IPS-NIHi7 (cell line): ENCODE results near the gene SLC12A3.
"Not testable (repeated sequence)": the region's sequence is repeated elsewhere in the genome, so short reads cannot be mapped to it uniquely, and the experiment has no call there.

Source experiments
- DNase-seq: peaks from one replicate; pipeline ENCODE4 v3.0.0; 2012; ENCODE audit warnings: mixed read lengths; ENCODE audit errors: extremely low spot score

SLC12A3 gene

DNA sequence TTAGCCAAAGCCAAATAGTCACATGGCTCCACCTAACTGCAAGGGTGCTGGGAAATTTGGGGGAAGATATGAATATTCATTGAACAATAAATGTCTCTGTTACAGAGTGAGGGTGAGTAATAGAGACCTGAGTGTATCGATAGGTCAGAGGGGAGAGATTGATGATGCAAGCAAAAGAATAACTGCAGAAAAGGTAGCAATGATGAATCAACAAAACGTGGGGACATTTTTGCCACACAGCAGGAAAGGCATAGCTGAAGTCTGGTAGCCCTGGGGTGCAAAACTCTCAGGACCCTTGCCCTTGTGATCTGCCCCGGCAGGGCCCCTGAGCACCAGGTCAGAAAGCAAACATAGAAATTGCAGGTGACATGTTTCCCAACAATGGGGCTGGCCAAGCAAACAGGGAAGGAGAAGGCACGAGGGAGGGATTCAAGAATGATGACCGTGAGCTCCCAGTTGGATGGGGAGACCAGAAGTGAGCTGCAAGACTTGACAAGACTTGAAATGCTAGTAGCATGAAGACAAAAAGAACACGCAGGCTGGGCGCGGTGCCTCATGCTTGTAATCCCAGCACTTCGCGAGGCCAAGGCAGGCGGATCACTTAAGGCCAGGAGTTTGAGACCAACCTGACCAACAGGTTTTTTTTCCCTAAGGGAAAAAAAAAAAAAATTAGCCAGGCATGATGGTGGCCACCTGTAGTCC is 54.2 kb downstream of the SLC12A3 start:
- no peak for DNase-seq

DNA sequence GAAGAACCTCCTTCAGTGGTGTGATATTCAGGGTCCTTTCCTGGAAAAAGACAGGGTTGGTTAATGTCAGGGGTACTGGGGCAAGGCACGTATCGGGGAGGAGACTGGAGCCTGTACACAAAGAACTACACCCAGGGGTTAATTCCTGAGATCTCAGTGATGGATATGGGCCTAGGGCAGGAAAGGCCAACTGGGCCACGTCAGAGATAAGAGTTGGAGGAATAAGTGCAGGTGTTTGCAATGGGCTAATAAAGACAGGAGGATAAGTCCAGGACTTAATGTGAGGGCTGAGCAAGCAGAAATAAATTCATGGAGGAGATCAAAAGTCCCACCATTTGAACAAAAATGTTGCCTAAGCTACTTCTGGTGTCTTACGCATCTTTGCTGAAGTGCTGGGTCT is 56.6 kb downstream of the SLC12A3 start:
- no peak for DNase-seq

DNA sequence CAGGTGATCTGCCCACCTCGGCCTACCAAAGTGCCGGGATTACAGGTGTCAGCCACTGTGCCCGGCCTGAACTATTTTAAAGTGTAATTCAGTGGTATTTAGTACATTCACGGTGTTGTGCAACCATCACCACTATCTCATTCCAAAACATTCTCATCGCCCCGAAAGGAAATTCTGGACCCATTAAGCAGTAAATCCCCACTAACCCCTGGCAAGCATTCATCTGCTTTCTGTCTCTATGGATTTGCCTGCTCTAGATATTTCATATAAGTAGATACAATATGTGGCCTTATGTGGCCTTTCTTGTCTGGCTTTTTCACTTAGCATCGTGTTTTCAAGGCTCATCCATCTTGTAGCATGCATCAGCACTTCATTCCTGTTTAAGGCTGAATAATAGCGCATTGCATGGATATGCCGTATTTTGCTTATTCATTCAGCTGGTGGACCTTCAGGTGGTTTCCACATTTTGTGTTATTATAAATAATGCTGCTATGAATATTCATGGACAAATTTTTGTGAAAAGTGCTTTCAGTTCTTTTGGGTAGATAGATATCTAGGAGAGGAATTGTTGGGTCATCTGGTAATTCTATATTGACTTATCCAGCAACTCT is 58.6 kb downstream of the SLC12A3 start:
- DNase-seq = no peak

DNA sequence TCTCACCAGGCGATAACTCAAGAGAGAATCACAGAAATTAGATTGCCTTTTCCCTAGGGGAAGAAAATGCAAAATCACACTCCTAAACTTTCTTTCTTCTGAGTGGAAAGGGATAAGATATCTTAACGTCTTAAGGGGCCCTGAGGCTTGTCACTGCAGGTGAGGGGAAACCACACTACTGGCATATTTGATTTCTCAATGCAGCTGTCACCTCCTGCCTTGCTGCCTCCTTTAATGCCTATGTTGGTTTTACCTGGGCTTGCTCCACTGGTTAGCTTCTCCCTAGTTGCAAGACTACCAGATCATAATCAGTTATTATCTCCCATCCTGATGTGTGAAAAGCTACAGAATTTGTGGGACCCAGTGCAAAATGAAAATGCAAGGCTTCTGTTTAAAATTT is 62.5 kb downstream of the SLC12A3 start:
- no peak for DNase-seq

DNA sequence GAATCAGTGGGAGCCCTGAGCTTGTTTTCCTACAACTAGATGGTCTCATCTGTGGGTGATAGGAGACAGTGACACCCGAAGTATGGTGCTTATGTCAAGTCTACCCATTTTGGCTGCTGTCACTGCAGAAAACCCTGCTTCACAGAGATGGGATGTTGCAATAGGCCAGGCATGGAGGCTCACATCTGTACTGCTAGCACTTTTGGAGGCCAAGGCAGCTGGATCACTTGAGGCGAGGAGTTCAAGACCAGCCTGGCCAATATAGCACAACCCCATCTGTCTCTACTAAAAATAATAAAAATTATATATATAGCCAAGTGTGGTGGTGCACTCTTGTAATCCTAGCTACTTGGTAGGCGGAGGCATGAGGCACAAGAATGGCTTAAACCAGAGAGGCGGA is 64.6 kb downstream of the SLC12A3 start:
- DNase-seq = no peak

DNA sequence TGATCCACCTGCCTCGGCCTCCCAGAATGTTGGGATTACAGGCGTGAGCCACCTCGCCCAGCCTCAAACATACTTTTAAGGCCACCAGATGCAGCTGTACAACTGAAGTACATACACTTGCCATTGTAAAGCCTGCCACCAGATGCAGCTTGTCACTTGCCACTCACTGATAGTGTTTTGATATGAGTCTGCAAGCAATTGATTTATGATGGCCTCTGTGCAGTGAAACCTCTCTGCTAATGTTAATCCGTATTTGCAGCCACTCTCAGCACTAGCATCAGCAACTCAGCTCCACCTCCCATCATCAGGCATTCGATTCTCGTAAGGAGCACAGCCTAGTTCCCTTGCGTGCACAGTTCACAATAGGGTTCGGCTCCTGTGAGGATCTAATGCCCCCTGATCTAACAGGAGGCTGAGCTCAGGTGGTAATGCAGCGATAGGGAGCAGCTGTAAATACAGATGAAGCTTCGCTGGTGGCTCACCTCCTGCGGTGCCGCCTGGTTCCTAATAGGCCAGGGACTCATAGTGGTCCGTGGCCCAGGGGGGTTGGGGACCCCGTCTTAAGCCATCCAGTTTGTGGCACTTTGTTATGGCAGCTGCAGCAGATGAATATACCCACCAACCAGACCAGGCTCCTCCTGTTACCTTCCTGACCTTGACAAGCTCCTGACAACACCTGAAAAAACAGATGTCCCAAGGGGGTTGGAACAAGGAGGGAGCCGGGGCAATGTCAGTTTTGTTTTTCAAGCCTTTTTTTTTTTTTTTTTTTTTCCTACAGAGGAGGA is 65.7 kb downstream of the SLC12A3 start:
- no peak for DNase-seq

DNA sequence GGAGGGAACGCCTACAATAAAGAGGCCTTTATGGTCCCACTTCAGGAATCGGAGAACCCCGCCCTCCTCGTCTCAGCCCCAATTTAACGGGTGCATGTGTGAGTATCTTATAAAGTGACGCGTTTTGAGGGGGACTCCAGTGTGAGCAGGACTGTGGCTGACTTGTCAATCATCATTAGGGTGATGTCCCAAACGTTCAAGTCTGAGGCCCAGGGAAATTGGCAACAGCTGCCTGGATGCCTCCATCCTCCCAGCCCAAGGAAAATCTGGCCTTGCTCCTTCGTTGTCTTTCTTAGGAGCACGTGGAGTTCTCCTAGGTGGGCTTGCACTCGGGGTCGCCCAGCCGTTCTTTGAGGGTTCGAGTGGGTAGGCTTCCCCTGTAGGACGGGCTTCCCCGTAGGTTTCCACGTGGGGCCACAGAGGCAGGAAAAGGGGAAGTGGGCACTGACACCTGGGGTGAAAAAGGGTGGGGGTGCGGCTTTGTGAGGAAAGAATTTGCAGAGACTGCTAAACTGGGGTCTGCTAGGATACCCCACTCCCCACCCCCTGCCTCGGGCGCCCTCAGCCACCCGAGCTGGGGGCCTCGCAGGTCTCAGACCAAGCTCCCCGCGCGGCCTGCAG is 66.4 kb downstream of the SLC12A3 start:
- DNase-seq = no peak

DNA sequence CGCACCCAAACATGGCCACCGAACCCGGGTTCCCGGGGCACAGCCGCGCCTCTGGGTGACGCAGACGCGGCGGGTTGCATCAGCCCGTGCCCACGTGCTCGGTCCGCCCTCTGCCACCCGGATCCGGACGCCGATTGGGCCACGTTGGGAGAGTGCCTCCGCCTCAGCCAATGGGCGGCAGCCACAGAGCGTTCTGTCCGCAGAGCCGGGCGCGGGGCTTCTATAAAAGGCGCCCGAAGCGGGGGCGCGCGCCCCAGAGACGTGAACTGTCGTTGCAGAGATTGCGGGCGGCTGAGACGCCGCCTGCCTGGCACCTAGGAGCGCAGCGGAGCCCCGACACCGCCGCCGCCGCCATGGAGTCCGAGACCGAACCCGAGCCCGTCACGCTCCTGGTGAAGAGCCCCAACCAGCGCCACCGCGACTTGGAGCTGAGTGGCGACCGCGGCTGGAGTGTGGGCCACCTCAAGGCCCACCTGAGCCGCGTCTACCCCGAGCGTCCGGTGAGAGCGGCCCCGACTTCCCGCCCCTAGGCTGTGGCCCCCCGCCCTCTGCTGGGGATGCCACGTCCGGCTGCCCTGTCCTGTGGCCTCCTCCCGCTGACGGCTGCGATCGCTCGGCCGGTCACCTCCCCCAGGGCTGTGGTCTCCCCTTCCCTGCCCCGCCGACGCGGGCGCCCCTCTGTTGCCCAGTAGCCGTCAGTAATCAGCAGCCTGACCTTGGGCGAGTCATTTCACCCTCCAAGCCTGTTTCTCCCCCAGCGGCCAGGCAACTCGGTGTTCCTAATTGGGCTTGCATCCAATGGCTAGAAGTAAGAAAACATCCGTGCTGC is 67.1 kb downstream of the SLC12A3 start, which contains the start of gene HERPUD1:
Gene HERPUD1, plus strand, starts transcription at position 251 of the 829 bp plus-strand sequence. Its CDS starts 103 bp downstream, at position 354.
- DNase-seq = peak; percentile 100

DNA sequence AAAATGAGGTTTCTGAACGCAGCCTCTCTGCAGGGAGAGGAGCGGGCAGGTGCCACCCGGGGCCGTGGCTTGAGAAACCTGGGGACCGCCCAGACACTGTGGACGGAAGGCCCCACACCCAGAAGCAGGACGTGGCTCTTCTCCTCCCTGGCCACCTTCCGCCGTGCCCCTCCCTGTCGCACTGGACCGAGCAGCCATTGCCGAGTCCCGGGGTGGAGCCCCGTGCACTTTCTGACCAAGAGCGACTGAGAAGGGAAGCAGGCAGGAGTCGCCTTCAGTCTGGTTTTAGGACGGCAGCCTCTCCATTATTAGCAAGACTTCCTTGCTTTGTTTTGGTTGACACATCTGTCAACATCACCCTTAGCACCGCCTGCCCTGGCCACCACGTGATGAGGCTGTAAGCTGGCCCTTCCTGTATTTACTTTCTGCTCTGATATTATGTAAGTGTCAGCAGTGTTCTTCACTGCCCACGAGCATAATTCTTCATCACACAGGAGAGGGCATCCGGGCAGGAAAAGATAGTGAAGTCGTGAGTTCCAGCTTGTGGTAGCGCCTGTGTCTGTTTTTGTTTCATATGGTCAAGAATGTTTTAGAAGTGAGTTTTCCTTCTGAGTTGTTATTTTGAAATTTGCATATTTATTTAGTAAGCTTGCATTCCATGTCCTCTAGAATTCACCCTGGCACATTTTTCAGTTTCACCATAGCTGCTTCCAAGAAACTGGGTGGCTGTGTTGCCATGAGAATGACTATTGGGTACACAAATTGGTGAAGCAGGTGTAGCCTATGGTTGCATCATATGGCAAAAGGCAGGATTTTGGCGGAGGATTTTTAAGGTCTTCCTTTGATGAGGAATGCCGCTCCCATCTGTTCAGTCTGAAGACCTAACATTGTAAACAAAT is 68.0 kb downstream of the SLC12A3 start:
- no peak for DNase-seq

DNA sequence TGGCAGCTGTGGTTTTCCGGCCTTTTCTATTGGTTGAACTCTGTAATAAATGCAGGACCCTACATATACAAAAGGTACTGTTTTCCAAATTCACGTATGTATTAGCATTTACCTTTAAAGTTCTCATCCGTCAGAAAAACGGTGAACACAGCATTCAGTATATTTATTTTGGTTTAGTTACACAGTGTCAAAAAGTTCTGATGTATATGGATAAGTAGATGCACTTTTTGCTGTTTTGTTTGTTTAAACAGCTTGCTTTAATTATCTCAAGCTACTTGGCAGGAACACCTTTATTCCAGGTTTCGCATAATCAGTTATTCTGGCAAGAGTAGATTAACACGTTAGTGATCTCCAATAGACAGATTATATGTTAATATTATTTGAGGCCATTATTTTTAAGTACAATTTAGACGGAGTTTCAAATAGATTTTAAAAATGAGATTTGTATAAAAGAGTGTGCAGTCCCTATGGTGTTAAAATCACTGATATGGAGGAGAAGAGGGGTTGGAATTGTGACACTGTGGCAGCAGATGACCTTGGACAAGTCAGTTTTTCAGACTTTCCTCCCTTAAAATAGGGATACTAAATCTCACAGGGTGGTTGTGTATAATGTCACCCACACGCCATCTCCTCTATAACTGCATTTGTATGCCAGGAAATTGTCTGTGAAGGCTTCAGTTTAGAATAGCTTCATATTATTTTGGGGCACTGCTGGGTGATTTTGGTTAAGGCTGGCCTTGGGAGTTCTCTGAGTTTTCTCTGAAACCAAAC is 69.0 kb downstream of the SLC12A3 start:
- no peak for DNase-seq

DNA sequence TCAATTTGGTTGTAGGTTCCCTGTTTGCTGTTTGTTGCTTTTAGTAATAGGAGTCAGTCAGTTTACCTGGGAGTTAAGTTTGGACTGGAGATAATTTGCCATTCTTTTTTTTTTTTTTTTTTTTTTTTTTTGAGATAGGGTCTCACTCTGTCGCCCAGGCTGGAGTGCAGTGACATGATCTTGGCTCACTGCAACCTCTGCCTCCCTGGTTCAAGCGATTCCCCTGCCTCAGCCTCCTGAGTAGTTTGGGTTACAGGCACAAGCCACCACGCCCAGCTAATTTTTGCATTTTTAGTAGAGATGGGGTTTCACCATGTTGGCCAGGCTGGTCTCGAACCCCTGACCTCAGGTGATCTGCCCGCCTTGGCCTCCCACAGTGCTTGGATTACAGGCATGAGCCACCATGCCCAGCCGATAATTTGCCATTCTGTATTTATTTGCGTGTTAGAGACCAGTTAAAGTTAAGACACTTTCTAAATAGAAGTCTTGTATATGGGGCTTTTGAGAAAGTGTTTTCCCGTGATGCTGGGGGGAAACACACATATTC is 69.7 kb downstream of the SLC12A3 start:
- DNase-seq = not testable (repeated sequence)

DNA sequence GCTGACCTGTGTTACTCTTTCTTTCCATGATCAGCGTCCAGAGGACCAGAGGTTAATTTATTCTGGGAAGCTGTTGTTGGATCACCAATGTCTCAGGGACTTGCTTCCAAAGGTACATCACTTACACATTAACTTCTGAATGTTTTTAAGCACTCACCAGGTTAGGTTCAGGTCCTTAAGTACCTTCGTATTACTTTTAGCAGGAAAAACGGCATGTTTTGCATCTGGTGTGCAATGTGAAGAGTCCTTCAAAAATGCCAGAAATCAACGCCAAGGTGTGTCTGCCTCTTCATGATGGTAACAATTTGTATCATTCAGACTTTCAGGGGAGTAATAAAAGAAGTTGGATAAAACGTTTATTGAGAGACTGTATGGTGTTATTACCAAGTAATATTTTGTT is 70.2 kb downstream of the SLC12A3 start:
- no peak for DNase-seq

DNA sequence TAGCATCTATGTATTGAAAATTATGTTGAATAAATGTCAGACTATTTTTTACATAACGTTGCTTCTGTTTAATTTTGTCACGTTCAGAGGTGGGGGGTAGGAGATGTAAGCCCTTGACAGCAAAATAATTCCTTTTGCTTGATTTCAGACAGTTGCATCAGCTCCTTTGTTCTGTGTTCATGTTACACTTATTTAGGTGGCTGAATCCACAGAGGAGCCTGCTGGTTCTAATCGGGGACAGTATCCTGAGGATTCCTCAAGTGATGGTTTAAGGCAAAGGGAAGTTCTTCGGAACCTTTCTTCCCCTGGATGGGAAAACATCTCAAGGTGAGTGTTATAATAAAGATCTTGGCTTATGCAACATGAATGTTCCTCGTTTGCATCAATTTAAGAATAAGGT is 71.5 kb downstream of the SLC12A3 start:
- no peak for DNase-seq

DNA sequence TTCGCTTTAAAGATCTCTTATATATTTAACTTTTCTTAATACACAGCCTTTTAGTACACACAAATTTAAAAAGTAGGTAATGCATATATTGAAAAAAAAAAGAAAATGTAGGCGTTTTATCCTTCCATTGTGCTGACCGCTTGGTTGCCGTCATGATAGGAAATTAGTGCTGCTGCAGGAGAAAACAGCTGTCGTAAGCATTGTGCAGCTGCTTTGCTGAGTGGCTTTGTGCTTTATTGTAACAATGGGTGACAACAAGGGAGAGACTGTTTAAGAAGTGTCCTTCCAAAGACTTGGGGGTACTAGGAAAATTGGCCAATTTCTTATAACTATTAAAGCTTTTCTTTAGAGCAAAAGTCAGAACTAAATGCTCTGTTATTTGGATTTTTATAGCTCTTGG is 71.9 kb downstream of the SLC12A3 start:
- DNase-seq = no peak

DNA sequence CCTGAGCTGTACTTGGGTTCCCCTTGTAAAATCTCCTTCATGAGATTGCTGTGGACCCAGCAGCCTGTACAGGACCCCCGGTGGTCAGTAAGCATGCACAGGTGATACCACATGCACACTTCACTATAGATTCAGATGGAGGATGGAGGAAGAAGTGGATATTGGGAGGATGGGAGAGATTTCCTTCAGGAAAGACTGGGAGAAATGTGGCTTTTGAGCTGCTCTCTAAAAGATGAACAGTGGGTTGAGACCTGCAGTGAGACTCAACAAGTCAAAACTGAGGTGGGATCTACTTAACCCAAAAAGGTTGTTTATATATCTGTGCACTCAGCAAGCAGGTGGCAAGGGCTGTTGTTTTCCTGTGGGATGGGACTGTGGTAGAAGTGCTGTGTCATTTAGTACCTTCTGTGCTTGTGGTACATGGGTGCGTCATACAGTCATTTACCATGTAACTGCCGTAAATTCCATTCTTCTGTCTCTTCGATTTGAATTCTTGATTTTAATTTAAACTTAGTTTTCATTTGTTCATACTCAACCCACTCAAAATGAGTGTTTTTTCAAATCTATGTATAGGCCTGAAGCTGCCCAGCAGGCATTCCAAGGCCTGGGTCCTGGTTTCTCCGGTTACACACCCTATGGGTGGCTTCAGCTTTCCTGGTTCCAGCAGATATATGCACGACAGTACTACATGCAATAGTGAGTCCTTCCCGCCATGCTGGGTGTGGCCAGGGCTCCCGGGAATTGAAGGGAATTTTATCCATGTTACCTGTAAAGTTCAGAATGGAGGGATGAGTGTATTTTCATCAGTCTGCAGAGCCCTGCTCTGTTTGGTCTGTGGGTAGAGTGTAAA is 73.9 kb downstream of the SLC12A3 start:
- no peak for DNase-seq

DNA sequence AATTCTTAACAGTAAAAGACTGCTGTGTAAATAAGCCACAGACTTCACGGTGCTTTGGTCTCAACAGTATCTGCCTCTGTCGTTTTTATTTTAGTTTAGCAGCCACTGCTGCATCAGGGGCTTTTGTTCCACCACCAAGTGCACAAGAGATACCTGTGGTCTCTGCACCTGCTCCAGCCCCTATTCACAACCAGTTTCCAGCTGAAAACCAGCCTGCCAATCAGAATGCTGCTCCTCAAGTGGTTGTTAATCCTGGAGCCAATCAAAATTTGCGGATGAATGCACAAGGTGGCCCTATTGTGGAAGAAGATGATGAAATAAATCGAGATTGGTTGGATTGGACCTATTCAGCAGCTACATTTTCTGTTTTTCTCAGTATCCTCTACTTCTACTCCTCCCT is 74.8 kb downstream of the SLC12A3 start:
- DNase-seq = no peak

DNA sequence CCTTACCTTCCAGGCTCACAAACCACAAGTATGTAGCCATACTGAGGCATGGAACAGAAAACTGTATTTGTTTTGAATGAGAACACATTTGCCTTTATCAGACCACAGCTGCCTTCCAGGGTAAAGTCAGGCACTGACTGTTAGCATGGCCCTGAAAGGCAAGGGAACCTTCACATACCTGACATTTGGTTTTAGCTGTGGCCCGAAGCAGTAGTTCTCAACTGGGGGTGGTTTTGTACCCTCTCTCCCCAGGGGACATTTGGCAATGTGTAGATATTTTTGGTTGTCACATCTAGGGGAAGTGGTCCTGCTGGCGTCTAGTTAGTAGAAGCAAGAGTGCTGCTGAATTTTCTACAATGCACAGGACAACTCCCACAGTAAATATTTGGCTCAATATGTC is 76.1 kb downstream of the SLC12A3 start:
- no peak for DNase-seq

DNA sequence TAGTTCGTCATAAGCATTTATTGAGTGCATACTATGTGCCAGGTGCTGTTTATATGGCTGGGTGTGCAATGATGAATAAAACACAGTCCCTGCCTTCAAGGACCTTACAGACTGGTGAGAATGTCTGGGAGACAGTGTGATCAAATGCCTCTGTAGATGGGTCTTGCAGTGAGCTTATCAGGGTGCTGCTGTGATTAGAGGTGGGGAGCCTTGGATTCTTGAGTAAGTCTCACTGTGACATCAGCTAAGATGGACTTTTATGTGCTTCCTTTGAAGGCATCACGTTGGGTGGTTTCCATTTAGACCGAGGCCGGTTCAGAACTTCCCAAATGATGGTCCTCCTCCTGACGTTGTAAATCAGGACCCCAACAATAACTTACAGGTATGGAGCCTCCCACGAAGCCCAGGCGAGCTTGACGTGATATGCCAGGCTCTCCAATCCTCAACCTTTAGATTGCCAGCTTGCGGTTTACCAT is 76.9 kb downstream of the SLC12A3 start:
- DNase-seq = no peak
